A204.1 (cell line): Measurements from ENCODE around the gene CERCAM.

Source experiments
- FAIRE-seq: peaks from 2 replicates; lab custom pipeline; 2012; peaks lifted over from hg19 to GRCh38; lab: Jason Lieb, UNC

The CERCAM gene

DNA sequence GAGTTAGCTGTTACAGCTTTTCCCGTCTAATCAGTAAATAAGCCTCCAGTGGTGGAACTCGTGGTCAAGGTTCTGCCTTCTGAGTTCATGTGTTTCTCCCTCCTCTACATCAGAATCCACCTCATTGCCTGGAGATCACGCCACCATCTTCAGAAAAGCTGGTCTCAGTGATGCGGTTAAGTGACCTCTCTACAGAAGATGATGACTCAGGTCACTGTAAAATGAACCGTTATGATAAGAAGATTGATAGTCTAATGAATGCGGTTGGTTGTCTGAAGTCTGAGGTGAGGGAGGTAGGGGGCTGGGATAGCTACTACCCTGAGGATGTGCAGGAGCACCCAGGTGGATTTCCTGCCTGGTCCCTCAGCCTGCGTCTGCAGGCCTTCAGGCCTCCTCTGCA is 48.4 kb downstream of the CERCAM start:
- no peak for FAIRE-seq

DNA sequence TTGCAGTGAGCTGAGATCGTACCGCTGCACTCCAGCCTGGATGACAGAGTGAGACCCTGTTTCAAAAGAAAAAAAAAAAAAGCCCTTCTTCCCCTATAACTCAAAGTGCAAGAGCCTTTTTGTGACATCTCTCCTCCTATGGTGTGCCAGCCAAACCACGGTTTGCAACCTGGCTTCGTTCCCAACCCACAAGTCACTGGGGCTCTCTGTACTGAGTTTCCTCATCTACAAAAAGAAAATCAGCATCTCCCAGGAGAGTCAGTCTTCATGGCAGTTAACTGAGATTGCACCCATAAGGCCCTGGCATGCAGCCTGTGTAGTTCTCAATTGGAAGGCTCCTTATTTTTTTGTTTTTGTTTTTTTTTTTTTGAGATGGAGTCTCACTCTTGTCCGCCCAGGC is 49.9 kb downstream of the CERCAM start:
- FAIRE-seq: no peak

DNA sequence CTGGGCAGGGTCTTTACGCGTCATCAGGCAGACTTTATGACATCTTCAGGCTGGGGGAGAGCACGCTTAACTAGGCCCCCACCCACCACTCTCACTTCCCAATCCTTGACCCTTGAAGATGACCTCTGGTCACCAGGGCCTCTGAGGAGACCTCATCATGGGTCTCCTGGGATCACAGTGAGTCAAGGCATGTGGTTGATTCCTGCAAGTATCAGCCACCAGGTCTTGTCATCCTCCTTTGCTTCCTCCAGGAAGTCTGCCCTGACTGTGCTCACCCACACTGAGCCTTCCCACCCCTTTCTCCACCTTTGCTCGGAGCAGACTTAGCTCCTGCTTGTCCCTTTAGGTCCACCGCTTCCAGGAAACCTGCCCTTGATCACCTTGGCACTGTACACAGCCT is 52.4 kb downstream of the CERCAM start:
- no peak for FAIRE-seq

DNA sequence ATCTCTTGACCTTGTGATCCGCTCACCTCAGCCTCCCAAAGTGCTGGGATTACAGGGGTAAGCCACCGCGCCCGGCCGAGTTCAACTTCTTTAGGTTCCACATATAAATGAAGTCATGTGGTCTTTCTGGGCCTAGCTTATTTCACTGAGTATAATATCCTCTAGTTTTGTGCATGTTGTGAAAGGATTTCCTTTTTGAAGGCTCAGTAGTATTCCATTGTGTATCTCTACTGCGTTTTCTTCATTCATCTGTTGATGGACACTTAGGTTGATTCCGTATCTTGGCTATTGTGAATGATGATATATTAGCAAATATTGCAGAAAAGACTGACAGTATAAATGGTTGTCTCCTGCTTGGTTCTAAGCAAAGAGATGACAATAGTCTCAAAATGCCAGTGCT is 55.2 kb downstream of the CERCAM start:
- no peak for FAIRE-seq

DNA sequence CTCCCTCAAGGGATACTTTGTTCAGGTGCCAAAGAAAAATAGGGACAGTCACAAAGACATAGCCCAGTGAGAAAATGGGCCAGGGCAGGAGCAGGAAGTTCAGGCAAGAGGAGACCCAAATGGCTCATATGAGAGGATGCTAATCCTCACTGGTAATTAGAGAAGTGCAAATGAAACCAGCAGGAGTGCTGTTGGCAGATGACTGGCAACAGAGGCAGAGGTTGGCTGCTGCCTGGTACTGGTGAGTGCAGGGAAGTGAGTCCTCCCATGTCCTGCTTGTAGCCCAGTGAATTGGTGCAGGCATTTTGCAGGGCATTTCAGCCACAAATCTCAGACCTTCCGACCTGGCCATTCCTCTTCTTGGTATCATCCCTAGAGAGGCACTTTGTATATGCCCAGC is 58.6 kb downstream of the CERCAM start:
- FAIRE-seq: no peak

DNA sequence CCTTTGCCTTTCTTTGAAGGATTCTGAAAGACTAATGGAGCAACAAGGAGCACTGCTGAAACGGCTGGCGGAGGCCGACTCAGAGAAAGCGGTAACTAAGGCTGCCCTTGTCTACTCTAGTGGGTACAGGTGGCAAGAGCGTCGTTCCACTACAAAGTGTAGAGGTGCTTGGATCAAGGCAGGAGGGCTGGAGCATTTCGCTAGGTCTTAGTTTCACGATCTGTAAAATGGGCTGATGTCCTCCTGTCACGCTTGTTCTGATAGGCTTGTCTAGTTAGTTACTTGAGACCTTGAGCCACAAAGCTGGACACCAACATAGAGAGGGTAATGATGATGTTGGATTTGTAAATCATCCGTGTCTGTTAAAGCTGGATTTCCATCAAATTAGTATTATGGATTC is 60.9 kb downstream of the CERCAM start:
- FAIRE-seq: no peak

DNA sequence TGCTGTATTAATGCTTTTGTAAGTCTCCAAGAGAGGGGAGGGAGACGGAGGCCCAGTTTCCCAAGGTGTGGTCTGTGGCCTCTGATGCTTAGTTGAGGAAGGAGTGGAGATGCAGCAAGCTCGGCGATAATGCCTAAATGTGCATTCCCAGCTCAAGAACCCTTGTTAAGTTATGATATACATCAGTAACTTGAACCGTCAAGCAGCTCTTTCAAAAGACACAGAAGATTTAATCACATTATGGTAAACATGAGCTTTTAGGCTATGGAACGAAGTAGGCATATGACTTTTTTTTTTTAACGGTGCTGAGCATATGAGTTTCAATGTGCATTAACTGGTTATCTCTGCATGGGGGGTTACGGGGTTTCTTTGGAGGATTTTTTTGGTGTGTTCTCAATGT is 61.5 kb downstream of the CERCAM start:
- no peak for FAIRE-seq

DNA sequence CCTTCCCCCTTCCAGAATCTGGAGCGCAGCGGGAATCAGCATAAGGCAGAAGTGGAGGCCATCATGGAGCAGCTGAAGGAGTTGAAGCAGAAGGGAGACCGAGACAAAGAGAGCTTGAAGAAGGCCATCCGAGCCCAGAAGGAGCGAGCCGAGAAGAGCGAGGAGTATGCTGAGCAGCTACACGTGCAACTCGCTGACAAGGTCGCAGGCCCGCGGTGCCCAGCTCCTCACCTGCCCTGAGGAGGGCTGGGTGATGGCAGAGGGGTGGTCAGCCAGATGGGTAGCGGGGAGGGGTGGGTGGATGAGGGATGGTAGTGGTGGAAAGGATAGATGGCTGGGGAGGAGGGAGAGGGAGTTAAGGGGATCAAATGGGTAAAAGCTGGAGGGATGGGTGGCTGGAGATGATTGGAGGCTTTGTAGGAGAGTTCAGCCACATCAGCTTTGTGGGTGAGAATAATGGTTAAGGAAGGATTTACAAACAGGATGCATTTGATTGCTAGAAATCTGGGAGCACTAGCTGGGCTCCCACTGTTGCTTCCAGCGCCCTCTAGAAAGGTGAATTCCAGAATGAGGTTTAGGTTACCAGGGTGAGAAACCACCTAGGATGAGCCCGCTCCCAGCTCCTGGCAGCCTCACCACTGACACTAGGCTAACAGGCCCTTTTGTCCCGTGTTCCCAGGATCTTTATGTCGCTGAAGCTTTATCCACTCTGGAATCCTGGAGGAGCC is 64.2 kb downstream of the CERCAM start:
- FAIRE-seq: no peak

DNA sequence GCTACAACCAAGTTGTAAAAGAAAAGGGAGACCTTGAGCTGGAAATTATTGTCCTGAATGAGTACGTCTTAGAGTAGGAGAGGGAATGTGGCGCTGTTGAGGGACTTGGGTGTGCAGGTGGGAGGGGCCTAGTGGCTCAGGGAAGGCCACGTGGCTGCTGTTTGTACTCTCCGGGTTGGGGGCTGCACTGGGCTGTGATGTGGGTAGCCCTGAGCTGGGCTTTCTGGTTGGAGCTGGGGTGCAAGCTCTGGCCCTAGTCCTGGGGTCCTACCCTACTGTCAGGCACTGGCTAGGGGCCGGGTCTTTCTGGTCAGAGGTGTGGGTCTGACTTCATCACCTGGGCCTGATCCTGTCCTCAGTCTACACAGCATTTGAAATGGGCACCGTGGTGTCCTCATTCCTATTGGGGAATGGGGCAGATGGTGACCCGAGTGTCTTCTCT is 64.8 kb downstream of the CERCAM start:
- no peak for FAIRE-seq

DNA sequence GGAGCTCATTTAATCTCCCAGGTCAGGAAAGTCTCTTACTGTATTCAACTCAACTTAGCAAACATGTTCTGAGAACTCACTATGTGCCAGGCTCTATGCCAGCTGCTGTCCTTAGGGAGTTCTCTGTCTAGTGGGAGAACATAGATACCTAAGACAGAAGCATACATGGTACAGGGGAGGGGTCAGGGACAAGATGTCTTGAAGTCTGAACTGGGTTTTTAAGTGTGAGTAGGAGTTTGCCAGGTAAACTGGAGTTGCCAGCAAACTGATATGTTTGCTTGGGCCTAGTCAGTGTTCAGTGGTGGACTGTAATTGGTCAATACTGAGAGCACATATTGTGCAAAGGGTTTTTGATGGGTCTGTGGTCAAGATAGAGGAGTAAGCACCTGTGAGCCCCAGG is 65.5 kb downstream of the CERCAM start:
- no peak for FAIRE-seq
